COR-L47 (cell line): ENCODE results near the gene EGR2.

Experiments used
- DNase-seq: peaks from one replicate; lab custom pipeline; 2025; lab: John Stamatoyannopoulos, UW

Gene EGR2

DNA sequence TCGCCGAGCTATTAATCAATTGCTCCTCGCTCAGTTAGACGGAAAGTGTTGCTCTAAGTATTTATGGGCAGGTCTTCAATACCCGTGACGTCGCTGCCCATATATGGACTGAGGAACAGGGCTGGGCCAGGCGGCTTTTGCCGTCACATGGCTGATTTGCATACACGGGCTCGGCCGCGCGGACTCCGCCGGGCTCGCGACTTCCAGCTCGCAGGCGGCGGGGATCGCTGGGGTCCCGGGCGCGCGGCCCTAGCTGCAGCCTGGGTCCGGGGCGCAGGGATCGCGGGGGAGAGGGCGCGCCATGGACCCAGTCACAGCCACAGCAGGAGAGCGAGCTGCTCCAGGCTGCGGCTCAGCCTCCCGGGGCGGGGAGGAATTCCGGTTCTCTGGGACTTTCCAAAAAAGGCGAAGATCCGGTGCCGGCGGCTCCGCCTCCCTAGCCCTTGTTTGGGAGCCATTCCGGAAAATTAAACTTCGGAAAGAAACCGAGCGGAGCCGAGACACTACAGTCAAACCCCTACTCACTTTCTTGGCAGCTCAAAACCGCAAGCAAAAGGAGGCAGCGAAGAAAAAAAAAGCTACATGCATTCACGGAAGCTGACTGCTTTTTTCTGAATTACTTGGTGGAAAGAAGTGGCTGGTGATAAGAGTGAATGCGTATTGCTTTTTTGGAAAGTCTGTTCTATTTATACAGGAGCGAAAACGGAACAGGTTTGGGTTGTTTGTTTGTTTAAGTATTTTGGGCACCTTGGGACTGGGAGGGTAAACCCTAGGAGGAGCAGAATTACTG lies at the start of gene EGR2:
Gene EGR2 (minus strand): TSS at position 36 of the 790 bp plus-strand sequence. CDS start 337 bp downstream, outside the sequence.
- peak; percentile 96 for DNase-seq

DNA sequence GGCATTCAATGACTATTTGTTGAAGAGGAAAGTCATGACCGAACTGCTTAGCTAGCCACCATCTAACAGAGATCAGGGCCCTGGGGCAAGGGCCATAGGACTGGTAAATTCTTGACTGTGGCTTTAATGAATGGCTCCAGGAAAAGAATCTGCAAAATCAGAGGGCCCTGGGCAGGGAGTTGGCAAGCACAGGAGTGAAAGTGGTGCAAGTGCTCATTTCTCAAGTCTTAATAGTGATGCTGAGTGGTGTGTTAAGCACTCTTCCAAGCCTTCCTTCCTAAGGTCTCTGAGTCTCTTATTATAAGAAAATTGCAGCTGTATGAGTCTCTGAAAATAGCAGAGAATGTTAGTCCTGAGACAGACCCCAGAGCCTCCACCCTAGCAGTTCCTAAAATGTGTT lies 46.3 kb upstream of the EGR2 start:
- DNase-seq, result no peak

GRCh38 chr10:62861507-62861906 lies 45.3 kb upstream of the EGR2 start:
- DNase-seq, result no peak

DNA sequence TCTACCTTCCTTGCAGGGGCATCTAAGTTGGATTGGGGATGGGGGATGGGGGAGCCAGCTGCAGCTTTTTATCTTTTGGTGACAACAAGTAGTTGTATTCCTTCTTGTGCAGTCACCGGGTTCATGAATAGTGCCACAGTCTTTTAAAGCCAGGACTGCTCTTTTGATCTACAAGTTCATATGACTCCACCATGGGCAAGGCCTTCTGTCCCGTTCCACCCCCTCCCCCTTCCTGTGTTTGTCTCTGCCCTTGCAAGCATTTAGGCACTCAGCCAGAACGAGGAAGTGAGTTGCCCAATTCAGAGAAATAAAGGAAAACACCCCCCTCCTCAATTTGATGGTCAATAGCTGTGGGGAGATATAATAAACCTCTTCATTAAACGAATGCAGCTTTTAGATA lies 44.8 kb upstream of the EGR2 start:
- no peak for DNase-seq

GRCh38 chr10:62858364-62858763 lies 42.2 kb upstream of the EGR2 start:
- no peak for DNase-seq

DNA sequence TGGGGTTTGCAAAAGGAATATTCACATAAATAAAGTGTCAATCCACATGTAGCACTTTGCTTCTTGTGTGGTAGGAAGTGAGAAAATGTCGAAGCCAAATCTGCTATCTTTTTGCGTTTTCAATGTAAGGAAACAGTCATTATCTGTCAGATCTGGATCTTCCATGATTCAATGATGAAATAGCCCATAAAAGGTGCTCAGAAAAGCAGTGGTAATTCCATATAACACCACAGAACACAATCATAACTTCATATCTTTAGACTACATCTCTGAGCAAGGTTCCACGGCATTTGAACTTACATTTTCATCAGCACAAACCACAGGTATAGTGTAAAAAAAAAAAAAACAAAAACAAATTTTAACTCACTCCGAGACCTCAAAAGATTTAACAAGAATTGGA lies 39.9 kb upstream of the EGR2 start:
- DNase-seq, result no peak

DNA sequence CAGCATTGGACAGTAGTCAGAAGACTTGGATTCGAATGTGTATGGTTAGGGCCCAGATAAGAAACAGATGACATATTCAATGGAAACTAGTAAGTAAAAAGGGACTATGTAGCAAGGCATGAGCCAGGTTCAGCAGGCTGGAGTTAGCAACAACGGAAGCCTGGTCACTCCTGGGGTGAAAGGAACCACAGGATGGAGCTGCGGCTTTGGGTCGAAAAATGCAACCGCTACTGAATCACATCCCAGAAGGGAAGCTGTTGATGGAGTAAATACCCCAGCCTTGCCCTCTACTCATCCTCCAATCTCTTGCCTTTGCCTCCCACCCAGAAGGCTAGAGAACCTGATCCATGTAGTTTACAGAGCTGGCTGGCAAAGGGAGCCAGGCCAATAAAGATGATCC lies 37.5 kb upstream of the EGR2 start:
- no peak for DNase-seq

DNA sequence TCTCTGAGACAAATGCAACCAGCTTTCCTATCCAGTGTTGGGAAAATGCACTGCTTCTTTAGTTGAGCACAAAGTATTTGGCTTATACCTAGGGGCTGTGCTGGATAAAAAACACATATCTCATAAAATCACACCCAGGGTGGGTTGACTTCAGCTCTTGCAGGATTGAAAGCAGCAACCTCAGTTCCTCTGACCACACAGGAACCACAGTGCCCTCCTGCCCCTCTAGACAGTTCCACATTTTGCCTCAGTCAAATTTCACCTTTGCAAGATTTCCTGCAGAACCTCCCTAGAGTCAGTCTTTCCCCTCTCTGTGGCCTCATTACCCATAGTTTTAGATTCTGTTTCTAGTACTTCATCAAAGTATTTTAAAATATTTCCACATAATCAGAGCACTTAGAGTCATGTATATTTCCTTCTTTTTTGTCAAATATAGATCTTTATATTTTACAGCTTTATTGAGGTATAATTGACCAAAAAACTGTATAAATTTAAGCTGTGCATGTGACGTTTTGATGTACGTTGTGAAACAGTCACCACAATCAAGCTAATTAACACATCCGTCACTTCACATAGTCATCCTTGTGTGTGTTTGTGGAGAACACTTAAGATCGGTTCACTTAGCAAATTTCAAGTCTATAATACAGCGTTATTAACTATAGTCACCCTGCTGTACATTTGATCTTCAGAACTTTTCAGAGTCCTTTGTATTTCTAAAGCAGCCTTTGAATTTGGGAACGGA lies 37.0 kb upstream of the EGR2 start:
- DNase-seq, result no peak

DNA sequence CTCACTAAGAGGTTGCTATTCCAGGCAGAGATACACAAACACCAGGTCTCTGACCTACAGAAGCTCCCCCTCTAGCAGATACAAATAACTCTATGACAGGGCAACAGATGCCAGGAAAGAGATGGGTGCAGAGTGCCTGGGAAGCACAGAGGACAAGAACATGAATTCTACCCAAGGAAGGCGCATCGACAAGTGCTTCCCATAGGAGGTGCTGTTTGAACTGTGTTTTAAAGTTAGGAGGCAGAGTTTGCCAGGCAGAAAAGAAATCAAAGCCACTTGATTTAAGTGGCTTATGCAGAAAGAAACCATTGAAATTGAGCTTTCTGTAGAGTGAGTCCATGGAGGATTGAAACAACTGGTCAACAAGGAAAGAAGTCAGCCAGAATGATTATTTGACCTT lies 35.3 kb upstream of the EGR2 start:
- DNase-seq, result no peak

DNA sequence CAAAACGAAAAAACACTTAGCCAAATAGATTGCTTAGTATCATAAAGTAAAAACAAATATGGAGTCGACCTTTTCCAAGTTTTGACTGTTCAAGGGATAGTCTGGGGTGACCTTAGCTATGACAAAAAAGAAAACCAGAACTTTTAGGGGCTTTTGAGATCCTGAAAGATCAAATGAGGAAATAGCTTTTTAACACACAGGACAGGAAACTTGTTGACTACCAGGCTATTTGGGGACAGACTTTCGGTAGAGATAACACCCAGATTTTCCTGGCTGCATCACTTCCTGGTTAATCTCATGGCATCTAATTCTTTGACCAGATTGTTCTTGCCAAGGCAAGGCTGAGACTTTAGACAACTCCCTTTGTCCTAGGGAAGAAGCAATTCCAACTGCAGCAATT lies 34.5 kb upstream of the EGR2 start:
- DNase-seq, result no peak

- DNase-seq, result no peak
Measured at GRCh38 chr10:62847433-62847832, 31.3 kb upstream of the EGR2 start.

DNA sequence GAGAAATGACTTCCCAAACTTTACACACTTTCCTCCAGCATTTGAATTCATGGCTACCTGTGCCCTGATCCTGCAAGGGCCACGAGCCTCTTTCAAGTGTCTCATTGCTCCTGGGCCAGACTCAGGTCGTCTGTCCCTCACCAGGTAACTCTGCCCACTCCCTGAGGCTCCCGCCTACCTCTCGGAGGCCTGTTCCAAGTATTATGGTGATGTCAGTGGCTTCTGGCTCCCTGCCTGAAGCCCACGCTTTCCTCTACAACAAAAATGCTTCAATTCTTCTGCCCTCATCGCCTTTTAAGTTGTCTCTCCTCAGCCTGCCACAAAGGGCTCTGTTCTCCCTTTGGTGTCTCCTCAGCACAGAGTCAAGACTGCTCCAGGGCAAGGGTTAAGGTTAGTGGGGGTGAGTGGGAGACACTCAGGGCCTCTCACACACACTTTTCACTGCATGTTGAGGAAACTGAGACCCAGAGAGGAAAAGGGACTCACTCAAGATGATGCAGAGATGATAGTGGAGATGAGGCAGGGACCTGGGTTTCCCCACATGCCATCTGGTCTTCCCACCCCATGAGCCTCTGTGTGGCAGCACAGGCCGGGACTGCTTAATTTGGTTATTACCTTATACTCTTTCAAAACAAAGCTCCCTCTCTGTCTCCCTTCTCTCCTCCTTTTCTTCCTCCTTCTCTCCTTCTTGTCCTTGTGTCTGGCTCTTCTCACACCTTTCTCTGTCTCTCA lies 28.3 kb upstream of the EGR2 start:
- no peak for DNase-seq

DNA sequence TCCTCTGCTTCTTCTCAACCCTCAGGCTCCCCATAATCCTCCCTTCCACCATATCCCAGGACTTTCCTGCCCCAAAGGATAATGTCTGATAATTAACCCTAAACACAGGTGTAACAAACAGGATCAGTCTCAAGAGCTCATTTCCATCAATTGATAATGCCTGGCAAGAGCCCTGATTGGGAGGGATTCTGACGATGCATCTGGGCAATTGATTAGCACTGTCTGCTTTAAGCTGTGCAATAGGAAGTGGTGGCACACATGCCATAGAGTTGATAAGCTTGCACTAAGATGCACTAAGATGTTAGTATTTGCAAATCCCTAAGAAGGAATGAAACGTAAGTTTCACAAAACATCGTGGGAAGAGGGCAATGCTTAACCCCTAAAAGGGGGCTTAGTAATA lies 27.4 kb upstream of the EGR2 start:
- DNase-seq, result no peak

DNA sequence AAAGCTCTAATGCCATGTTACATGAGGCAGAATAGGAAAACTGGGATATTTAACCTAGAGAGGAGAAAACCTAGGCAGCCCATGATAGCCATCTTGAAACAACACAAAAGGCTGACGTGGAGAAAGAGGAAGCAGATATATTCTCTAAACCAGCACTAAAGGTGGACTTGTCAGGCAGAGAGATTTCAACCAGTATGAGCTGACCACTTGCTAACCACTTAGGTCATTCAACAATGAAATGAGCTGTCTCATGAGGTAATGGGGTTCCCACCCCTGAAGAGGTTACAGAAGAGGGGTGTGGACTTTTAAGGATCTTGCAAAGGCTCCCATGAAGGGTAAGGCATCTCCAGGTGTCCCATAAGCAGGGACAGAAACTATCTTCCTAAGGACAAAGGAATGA lies 26.8 kb upstream of the EGR2 start:
- DNase-seq, result no peak

DNA sequence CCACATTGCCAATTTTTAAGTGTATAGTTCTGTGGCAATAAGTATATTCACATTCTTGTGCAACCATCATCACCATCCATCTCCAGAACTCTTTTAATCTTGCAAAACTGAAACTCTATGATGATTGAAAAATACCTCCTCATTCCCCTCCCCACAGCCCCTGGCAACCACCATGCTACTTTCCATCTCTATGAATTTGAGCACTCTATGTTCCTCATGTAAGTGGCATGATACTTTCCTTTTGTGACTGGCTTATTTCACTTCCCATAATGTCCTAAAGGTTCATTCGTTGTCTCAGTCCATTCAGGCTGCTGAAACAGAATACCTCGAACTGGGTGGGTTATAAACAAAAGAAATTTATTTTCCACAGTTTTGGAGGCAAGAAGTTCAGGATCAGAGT lies 23.4 kb upstream of the EGR2 start:
- DNase-seq, result no peak

DNA sequence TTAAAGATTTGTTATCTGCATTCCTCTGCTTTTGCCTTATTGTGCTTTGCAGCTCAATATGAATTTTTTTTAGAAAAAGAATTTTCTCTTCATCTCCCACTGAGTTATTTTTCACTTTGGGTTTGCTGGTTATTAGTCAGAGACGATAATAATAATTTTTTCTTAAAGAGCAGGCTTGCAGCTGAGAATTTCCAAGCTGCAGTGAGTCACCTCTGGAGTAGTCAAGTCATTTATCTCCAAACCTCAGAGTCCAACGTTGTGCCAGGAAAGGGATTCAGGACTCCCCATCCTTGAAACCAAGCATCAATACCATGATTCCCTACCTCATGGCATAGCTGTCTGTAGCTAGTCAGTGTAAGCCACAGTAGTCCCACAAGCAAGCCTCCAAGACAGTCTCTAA lies 15.2 kb upstream of the EGR2 start:
- DNase-seq, result no peak

DNA sequence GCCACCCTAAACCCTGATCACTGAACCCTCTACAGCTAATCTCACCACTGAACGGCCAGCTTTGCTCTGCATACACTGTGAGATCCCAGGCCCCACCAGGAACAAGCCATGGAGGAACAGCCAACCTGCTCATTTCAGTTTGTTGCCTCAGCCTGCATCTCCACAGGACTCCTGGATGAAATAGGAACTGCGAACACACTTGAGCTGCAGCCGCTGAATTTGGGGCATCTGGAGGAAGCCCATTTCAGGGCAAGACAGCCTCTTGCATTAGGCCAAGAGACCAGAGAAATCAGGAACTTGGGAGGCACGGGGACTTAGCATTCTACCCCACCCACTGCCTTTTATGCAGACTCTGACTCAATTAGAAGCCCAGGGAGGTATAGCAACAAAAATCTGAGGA lies 14.5 kb upstream of the EGR2 start:
- DNase-seq, result no peak

DNA sequence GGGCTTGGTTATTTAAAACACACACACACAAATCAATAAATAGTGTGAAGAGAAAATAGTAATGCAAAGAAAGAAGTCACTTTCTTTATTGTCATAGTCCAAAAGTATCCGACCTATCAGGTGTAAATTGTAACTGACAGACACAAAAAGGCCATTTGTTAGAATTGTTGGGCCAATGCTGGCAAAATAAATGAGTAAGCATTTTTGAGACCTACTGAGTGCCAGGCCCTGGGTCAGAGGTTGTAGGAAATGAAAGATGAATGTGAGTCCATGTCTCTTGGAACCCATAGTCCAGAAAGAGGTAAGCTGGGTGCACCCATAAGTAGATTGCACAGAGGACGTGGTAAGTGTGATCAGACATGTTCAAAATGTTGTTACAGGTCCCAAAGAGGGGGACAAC lies 13.5 kb upstream of the EGR2 start:
- DNase-seq, result no peak

GRCh38 chr10:62826273-62826672 lies 10.1 kb upstream of the EGR2 start:
- DNase-seq, result no peak

DNA sequence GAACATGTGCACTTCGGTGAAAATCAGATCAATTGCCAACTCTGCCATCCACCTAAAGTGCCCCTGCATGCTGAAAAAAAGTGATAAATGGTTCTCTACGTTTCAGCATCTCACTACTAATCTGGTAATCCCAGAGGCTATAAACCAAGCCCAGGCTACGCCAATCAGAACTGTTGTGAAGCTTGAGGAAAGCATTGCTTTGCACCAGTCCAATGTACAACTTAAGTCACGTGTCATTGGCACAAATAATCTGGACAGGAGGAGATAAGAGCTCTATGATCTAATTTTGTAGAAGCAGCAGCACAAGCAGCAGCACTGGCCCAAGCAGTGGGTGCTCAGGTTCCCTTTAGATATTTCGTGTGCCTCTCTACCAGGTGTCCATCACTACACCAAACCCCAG lies 4.4 kb upstream of the EGR2 start:
- no peak for DNase-seq

DNA sequence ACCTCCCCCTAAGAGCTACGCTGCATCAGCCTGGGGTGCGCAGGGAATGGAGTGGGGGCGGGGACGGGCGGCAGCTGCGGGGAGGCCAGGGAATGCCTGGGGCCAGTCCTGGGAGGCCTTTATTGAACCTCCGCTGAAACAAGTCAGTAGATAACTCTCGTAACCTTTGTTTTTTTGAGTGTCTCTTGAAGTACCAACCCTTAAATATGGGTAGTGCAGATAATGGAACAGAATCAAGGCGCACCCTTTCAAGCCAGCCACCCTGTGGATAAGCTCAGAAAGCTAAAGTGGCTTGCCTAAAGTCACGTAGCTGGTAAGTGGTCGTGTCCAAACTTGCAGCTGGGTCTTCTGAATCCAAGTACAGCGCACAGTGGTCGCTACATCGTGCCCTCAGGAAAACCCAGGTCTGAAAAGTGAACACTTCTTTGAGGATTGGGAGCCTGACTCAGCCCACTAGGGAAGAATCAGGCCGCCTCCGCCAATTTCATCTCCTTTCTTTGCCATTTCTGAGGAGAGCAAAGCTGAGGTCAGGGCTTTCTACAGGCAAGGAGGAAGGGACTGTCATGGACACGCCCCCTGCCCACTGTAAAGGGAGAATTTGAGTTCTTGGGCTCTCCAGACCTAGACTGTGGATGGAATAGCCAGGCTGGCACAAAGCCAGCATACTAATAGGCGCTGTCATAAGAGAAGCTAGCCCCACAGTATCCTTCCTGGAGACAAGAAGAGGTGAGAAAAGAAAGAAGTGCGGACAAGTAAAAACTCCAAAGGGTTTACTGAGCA lies 3.2 kb upstream of the EGR2 start:
- peak; percentile 9 for DNase-seq

DNA sequence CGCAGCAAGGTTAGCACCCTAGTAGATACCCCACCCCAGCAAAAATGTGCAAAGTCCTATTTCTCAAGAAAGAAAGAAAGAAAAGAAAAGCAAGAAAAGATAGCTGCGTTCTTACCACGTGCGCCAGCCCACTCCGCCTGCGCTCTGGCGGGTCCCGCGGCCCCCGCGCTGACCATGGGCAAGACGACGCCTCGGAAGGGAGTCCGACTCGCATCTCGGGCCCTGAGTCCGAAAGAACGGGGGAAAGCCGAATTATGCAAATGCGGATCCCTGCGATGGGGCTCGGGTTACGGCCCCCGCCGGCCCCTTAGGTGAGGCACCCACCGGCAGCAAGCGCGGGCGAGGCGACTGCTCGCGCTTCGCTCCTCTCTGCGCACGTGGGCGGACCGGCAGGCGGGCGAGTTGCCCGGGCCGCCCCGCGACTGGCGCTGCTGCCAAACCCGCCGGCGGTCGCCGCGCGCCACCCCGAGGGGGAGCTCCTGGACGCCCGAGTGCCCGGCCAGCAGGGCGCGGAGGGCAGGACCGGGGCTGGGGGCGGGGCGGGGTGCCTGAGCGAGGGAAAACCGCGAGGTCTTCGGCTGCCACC lies 2.4 kb upstream of the EGR2 start:
- no peak for DNase-seq
